GM23248 (cell line): ENCODE data around the gene PANK4.
"Not testable (repeated sequence)": the region's sequence is repeated elsewhere in the genome, so short reads cannot be mapped to it uniquely, and the experiment has no call there.

Experiments used
- EZH2 ChIP-seq: fragments of 200-600 bp; sonication (generic); IDR thresholded peaks from 2 replicates; pipeline ENCODE4 v1.6.1; 2018; ENCODE audit warnings: antibody characterized with exemption, mild to moderate bottlenecking; ENCODE audit not compliant: insufficient read depth, poor library complexity, severe bottlenecking
- EZH2phosphoT487 ChIP-seq: fragments of 200-600 bp; sonication (generic); IDR thresholded peaks from 2 replicates; pipeline ENCODE4 v1.6.1; 2018; ENCODE audit warnings: antibody characterized with exemption, moderate library complexity, mild to moderate bottlenecking, low read depth; ENCODE audit not compliant: insufficient read depth

DNA sequence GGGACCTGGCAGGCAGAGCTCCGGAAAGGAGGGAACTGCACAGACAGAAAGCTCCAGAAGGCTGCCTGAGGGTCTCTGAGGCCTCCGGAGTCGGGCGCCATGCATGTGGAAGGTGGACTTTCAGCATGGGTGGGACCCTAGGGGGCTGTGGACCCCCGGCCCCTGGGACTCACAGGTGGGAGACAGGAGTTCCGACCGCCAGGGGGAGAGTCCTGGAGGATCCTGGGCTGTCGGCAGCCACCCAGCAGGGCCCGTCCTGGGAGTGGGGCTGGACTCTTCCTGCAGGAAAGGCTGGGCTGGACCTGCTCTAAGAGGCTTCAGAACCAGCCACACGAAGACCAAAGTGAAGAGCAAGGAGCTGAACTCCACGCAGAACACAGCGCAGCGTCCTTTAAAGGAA, 43.3 kb upstream of the PANK4 start:
- not testable (repeated sequence) for TF ChIP-seq EZH2, EZH2phosphoT487
